Activated CD4-positive, CD25-positive, alpha-beta regulatory T cell treated with anti-CD3 and anti-CD28 coated beads, Interleukin-2, amount 50 U/mL, for 24 hours (primary cell): ENCODE measurements around the gene FJX1.

Experiments used
- ATAC-seq, 2 donors: fragments of 150-1000 bp; cut with Tn5 transposase; one replicate each; pipeline ENCODE4 v1.10.0; 2021; ENCODE audit warnings: mild to moderate bottlenecking in 1 of 2, moderate library complexity in 1 of 2

Gene FJX1, protein sequence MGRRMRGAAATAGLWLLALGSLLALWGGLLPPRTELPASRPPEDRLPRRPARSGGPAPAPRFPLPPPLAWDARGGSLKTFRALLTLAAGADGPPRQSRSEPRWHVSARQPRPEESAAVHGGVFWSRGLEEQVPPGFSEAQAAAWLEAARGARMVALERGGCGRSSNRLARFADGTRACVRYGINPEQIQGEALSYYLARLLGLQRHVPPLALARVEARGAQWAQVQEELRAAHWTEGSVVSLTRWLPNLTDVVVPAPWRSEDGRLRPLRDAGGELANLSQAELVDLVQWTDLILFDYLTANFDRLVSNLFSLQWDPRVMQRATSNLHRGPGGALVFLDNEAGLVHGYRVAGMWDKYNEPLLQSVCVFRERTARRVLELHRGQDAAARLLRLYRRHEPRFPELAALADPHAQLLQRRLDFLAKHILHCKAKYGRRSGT

GRCh38 chr11:35617687-35618496 is at the start of gene FJX1:
Gene FJX1 (plus strand): TSS chr11:35618460. CDS start chr11:35618637, 177 bp downstream.
- ATAC-seq, result peak in 1 of 2 donors; percentile 22

- ATAC-seq, result no peak
Measured at GRCh38 chr11:35571696-35572095, 46.6 kb upstream of the FJX1 start.

DNA sequence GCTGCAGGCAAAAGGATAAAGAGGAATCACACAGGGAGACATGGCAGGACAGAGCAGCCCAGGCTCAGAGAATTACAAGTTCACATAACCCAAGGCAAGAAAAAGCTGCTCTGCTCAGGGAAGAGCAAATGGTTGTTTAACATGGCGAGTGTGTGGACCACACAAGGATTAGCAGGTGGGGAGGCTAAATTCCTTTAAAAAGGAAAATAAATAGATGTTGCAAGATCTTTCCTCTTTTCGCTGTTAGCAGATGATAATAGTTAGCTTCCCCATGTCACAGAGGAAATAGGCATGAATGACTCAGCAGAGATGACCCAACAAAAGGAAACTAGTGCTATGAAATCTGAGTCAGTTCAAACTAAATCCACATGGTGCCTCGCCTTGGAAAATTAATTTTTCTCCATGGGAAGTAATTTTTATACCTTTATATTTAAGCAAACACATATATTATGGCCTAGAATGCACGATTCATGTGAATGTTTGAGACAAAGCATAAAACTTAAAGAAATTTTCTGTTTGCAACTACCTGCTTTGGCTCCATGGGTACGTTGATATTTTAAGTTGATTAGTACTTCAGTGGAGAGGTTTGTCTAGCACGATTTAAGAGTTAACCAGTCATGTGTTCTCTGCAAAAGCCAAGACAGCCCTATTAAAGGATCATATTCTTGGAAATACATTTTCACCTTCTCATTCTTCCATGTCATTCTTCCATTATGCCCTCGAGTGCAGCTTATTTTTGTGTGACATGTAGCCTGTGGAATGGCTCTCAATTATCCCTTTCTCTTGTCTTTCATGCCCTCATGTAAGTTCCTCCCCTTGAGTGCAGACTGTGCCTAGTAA is 38.5 kb upstream of the FJX1 start:
- ATAC-seq, result no peak

- no peak for ATAC-seq
Measured at GRCh38 chr11:35580397-35580781, 37.9 kb upstream of the FJX1 start.

DNA sequence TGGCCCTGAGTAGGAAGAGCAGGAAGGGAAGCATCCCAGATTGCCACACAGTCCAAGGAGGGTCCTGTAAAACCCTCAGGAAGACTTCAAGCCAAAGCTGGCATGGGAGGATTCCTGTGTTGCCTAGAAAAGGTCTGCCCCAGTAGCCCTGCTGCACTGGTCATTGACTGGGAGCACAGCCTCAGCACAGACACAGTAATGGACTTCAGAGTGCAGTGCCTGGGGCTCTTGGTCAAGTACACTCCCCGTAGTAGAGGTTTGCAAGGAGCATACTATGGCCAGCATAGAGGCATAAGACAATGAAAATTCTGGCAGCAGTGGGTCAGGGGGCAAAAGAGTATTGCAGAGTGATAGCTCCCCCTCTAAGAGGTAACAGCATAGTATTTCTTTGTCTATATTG is 36.2 kb upstream of the FJX1 start:
- no peak for ATAC-seq

DNA sequence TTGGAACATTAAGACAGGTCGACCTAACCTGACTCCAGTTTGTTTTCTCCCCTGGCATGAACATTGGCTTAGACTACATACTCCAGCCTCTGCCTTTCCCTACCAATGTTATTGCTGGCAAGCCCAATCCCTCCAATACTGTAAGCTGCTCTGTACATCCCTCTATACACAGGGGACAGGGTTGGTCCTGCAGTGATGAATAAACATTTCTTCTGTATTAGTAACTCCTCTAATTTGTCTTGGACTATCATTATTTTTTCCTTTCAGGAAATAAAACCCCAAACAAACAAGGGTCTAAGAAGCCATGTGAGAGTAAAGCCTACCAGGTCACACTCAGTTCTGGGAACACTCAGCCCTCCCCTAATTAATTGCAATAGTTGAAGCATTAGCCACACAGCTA is 35.1 kb upstream of the FJX1 start:
- no peak for ATAC-seq

- no peak for ATAC-seq
Measured at GRCh38 chr11:35583843-35584242, 34.4 kb upstream of the FJX1 start.

DNA sequence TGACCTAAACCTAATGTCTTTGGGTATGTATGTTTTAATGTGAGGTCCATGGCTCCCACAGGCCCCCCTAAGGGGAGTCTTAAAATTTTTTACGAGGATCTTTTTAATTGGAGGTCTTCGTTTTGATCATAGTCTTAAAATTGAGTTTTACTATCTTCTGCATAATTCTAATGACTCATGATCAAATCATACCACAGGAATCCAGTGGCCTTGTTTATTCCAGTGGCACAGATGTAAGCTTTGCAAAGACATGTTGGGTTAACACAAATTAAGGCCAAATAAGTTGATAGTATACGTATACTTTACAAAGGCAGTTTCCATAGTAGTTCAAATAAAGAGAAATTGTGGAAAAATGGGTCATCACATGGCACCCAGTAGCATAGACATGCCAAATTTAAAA is 33.9 kb upstream of the FJX1 start:
- ATAC-seq, result no peak

GRCh38 chr11:35585416-35585815 is 32.8 kb upstream of the FJX1 start:
- no peak for ATAC-seq

DNA sequence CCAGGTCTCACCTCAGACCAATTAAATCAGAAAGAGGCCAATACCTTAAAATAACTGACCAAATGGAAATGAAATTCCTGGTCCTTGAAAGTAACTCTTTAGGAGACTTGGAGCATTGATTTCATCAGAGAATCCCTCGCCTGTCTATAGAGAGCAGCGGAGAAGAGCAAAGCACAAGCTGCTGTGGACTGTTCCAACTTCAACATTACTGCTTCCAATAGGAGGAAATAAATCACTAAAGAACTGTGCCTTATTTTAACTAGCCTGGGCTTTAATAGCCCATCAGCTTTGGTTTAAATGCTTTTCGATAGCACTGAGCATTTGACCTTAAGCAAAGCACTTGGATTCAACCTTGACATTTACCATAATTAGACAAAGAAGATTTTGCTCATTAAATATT is 32.0 kb upstream of the FJX1 start:
- no peak for ATAC-seq

GRCh38 chr11:35587972-35588371 is 30.3 kb upstream of the FJX1 start:
- no peak for ATAC-seq

- no peak for ATAC-seq
Measured at GRCh38 chr11:35588627-35589026, 29.6 kb upstream of the FJX1 start.

DNA sequence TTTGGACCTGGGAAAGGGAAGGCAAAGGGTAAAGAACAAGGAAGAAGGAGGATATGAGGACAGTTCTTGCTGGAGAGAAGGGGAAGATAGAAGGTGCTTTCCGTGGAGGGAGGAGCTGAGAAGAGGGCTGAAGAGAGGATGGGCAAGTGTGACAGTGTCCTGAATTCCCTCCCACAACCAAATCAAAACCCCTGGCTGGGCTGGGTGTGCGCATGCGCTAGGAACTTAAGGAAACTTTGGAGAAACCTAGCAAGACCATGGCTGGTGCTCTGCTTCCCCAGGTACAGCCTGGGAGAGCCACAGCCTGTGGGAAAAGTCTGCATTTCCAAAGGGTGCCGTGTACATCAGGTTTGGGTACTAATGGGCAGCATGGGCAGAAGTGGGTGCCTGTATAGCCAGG is 29.0 kb upstream of the FJX1 start:
- no peak for ATAC-seq

- no peak for ATAC-seq
Measured at GRCh38 chr11:35590412-35590811, 27.8 kb upstream of the FJX1 start.

GRCh38 chr11:35593143-35593542 is 25.1 kb upstream of the FJX1 start:
- no peak for ATAC-seq

GRCh38 chr11:35594680-35595079 is 23.6 kb upstream of the FJX1 start:
- no peak for ATAC-seq

DNA sequence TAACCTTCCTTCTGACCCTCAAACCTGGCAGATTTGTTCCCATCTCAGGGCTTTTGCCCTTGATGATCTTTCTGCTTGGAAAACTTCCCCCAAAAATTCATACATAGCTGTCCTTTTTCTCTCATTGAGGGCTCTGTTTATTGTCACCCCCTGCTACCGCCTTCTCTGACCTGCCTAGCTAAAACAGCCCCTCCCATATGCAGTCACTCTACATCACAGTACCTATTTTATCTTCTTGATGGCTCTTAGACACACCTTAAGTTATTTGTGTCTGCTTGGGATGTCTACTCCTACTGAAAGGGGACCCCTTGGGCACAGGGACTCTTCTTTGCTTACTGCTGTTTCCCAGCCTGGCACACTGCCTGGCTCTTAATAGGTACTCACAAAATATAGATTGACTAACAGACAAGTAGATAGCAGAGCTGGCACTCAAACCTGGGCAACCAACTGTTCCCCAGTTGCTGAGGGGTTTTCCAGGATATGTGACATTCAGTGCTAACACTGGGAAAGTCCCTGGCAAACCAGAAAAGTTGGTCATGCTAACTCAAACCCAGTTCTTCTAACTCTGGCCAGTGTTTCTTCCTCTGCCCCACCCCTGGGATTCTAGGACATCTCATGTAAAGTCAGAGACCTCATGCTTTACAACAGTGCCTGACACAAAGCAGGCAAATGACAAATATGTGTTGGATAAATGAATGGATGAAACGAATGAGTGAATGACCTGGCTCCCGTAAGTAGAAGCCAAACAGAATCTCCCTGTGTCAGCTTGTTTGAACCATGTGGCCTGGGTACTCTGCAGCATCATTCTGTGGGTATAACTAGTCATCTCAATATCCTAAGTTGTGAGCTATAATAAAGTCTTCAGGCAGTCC is 19.8 kb upstream of the FJX1 start:
- ATAC-seq, result peak; percentile 27 to 53

GRCh38 chr11:35600331-35600838 is 17.9 kb upstream of the FJX1 start:
- ATAC-seq, result no peak

DNA sequence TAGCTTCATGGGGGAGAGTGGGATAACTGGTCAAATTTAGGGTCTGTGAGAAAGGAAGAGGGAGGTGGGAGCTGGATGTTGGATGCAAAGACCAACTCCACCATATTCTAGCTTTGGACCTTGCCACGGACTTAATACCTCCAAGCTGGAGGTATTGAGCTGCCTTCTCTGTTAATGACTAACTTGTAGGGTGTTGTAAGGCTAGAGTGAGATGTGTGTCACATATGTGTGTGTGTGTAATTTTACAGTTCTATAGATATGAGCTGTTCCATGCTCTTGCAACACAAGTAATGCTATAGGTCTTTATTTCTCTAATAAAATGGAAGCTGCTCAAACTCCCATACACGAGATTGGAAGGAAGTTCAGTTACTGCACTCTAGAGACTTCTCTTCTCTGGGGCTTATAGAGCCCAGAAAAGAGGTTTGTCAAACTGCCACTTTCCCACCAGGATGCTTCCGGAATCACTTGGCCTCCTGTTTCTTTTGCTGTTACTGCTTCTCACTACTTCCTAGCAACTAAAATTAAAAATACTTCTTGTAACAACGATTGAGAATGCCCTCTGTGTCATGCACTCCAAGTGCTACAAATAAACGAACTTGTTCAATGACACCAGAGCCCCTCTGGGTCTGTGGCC is 16.0 kb upstream of the FJX1 start:
- no peak for ATAC-seq

- ATAC-seq, result no peak
Measured at GRCh38 chr11:35602979-35603378, 15.3 kb upstream of the FJX1 start.

GRCh38 chr11:35605706-35606105 is 12.6 kb upstream of the FJX1 start:
- no peak for ATAC-seq
